Left ventricle myocardium superior (tissue), 1 donor: ENCODE measurements around the gene SMIM20. TPM values are rescaled to one million over a fixed set of nuclear protein-coding genes. Genes with fewer than 3 reads are reported as not detected.
A peak's percentile ranks its signal among the peaks of the same experiment; 100 is the strongest.
"Not testable (repeated sequence)": the region's sequence is repeated elsewhere in the genome, so short reads cannot be mapped to it uniquely, and the experiment has no call there.

Source experiments
- ATAC-seq: fragments of 200-7000 bp; cut with Tn5 transposase; one replicate; pipeline ENCODE4 v1.9.1; 2020; ENCODE audit warnings: mild to moderate bottlenecking, moderate library complexity
- DNase-seq: peaks from one replicate; pipeline ENCODE4 v3.0.0-alpha.2; 2020
- intact Hi-C: fragments of 100-400 bp; cut with micrococcal nuclease; formaldehyde crosslinking; loops from one replicate; pipeline ENCODE4 v1.11.0; 2022
- total RNA-seq: library from RNA; stranded (reverse); fragmentation: NEBNext Ultra II Directional; extraction: Animal tissue kit (Norgen Biotek cat#: 25700); gene quantifications from one replicate; pipeline ENCODE4 v1.2.1, GENCODE V29; 2021
- donor health status: DM: no; HTN: yes; CAD: no; lungs with severe emphysema.

The SMIM20 gene
- total RNA-seq, 1 donor from 2014 or later: 38.2 TPM

DNA sequence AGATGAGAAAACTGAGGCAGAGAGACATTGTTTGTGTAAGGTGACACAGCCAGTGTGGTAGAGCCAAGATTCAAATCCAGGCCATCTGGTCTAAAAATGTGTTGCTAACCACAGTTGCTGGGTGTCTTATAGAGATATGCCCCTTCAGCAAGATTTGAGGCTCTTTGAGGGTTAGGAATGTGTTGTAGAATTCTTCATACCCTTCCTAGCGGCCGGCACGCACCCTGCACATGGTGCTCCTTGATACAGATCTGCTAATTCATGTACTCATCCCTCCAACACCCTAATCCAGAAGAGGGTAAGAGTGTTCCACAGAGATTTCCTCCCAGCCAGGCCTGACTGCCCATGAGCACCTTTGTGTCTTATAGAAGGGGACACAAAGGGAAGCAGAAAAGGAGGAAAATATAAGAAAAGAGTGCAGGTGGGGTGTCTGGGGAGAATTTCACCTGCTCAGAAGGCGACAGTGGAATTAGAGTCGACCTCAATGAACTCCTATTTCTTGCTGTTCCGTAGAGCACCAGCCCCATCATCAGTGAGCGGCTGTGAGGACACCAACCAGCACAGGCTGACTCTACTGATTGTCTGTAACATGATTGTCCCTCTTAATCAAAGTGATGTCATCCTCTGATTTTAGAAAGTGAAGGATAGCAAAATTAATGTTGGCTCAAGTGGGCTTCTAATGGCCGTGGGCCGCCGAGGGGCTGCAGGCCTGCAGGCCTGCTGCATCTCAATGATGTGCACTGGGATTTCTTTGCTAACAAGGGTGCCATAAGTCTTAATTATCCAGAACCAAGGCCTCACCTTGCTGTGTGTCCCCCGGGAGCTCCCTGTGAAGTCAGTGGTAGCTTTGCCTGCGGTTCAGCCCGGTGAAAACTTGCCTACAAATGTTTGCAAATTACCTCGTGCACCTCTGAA lies 24.2 kb upstream of the SMIM20 start:
- no peak for DNase-seq
- intact Hi-C loops: no loop called here
- ATAC-seq: no peak

GRCh38 chr4:25890571-25891485 lies 23.2 kb upstream of the SMIM20 start:
- ATAC-seq (no peak), DNase-seq (no peak)
- intact Hi-C loops: no loop called here

- DNase-seq: peak; percentile 73
- ATAC-seq: peak; percentile 74
- intact Hi-C loops: no loop called here
Measured at GRCh38 chr4:25892796-25893195, 21.2 kb upstream of the SMIM20 start.

DNA sequence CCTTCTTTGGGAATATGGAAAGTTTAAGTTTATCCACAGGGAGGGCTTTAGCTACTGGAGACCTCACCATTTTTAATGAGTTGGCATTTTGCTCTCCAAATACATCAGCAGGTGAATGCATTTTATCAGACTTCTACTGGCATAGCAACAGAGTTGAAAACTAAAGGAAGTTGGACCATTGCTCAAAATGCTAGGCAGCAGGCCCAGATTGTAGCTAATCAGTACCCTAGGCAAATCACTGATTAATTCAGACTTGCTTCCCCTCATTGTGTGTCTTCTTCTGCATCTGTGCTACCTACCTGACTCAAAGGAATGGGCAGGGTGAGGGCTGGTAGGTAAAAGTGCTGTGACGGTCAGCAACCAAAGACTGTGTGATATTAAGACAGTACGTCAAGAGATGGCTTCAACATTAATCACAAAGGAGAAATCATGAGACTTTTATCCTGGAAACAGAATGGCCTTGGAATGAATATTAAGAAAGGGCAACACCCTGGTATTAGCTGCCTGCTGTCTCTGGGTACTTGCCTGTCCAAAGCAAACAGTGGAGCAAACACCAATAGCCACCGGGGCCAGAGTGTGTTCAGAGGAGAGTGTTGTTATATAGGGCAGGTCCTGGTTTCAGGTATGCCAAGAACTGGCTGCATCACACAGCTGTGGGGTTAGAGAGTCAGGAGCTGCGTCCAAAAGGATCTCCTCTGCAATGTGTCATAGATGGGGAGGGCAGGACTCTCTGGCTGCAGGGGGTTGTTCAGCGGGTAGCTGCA lies 17.1 kb upstream of the SMIM20 start:
- intact Hi-C loops: no loop called here
- DNase-seq (no peak), ATAC-seq (no peak)

- no peak for ATAC-seq
- intact Hi-C loops: no loop called here
- no peak for DNase-seq
Measured at GRCh38 chr4:25900310-25900709, 13.7 kb upstream of the SMIM20 start.

DNA sequence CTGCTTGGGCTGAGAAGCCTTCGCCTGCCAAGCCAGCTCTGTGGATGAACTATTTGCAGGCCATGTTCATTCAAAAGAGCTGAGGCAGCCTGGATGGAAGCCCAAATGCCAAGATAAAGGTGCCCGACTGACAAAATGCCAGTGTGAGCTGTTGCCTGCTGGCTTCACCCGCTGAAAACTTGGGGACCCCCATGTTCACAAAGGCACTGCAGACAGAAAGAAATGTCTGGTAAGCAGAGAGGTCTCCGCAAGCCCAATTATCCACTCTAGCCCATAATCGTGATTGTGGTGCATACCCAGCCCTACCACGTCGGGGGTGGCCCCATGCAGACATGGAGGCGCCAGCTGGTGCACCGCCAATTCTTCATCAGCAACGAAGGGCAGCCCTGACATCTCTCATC lies 13.0 kb upstream of the SMIM20 start:
- ATAC-seq (peak; percentile 86), DNase-seq (peak; percentile 41)
- intact Hi-C loops: no loop called here

DNA sequence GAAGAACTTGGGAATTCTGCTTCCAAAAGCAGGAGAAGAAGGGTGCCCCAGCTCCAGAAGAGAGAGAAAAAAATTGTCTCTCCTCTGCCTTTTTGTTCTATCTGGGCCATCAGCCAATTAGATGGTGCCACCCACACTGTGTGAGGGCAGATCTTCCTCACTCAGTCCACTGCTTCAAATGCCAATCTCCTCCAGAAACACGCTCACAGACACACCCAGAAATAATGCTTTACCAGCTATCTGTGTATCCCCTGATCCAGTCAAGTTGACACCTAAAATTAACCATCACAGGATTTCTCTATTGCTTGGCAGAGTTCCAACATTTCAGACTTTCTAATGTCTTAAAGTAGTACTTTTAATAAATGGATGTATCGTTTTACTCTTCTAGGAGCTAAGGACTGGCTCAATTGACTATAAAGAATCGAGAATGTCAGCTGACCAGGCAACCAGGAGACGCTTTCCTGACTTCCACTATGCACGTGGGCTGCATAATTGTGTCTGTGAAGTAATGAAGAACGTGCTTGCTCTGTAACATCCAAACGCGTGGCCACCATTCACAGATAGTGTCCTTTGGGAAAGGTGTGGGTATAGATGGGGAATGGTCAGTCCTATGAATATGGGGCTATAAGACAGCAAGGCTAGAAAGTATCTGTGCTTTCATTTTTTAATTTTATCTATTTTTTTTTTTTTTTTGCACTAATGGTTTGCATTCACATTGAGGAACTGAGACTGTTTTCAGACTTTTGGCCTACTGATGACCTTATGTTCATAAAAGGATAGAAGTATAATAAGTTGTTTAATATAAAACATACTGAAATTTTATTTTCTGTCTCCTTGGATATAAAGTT lies 9.9 kb upstream of the SMIM20 start:
- no peak for ATAC-seq
- intact Hi-C loops: no loop called here
- no peak for DNase-seq

GRCh38 chr4:25904748-25905082 lies 9.3 kb upstream of the SMIM20 start:
- DNase-seq: no peak
- no peak for ATAC-seq
- intact Hi-C loops: no loop called here

DNA sequence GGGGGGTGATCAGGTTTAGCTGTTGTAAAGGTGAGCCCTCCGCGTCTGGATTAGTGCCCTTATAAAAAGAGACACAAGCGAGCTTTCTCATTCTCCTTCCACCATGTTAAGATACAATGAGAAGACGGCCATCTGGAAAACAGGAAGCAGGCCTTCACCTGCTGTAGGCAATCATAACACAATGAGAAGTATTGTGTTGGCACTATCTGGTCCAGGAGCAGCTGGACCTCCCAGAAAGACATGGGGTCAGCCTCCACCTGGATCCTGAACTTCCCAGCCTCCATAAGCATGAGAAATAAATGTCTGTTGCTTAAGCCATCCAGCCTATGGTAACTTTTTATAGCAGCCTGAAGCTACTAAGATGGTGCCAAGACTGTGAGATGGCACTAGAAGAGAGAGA lies 8.6 kb upstream of the SMIM20 start:
- ATAC-seq (no peak), DNase-seq (no peak)
- intact Hi-C loops: no loop called here

- DNase-seq, intact Hi-C loops, ATAC-seq: not testable (repeated sequence)
Measured at GRCh38 chr4:25906113-25906512, 7.9 kb upstream of the SMIM20 start.

DNA sequence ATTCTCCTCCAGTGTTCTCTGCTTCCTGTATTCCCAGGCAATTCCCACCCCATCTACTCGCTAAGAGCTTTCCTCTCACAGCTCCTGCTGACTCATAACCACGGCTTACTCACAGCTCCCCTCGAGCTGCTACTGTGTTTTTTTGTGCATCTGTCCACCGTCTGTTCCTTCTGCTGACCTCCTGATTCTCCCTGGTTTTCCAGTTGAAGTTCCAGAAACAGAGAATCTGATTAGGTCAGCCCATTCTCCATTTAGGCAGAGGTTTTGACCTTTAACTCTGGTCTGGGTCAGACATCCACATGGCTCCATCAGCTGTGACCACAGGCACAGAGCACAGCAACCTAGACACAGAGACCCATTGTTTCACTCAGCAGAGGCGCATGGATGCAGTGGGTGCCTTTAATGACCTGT lies 5.5 kb upstream of the SMIM20 start:
- intact Hi-C loops: no loop called here
- ATAC-seq (peak; percentile 70), DNase-seq (no peak)

DNA sequence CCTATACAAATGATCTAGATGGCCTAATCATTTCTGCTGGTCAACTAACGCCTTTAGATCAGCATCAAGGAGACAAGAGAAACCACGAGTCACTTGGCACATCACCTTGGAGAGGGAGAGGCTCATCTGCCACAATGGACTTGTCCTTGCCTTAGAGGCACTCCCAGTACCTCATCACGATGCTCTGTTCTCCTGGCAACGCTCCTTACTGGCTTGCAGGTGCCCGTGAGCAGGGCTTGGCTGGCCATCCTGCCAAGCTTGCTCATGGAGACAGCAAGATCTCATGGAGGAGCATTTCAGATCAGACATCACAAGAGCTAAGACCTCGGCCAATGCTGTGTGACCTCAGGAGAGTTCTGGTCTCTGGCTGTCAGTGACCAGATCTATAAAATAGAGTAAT lies 2.7 kb upstream of the SMIM20 start:
- intact Hi-C loops: no loop called here
- ATAC-seq: no peak

GRCh38 chr4:25913056-25913850 lies 767 bp upstream of the SMIM20 start:
- DNase-seq: peak; percentile 53
- peak; percentile 24 for ATAC-seq
- intact Hi-C loops: no loop called here

More for the DNA sequence above, 2.7 kb upstream of the SMIM20 start:
- DNase-seq: no peak

DNA sequence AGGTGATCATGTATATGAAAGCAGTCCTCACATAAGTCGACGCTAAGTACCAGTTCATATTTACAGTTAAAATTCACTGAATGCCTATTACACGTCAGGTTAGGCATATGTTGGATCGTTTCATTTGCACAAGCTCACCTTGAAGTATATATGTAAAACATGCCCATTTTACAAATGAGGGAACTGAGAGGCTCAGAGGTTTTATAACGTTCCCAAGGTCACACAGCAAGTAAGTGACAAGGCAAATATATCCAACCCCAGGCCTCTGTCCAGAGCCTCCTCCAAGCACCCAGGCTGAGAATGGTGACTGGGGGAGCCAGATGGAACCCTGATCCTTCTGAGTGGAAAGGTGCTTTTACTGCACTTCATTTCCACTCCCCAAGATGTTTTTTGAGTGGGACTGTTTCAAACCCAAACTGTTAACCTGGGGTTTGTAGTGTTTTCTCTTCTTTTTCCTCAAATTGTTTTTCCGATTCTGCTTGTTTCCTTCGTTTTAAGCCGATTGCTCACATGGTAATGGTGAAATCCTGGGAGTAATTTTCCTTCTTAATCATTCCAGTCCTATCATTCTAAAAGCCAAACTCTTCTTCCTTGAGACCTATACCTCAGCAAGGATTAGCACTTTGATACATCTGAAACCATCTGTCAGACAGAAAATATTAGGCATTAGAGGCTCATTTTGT lies 791 bp downstream of the SMIM20 start:
- intact Hi-C loops: no loop called here
- DNase-seq (no peak), ATAC-seq (no peak)

DNA sequence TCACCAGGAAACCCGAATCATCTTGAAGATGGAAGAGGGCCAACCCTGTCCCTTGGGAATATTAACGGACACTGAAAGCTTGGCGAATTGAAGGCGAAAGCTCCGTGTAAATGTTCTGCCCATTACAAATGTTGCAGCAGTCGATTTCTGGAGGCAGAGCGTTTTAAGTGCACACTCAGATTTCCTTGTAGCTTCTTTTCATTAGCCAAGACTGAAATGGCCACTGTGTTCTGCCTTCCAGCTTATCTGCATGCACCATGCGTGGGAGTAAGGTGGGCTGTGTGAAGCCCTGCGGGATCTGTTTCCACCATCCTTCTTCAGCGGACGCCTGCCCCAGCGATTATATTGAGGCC lies 1.3 kb downstream of the SMIM20 start:
- DNase-seq (no peak), ATAC-seq (no peak)
- intact Hi-C loops: no loop called here

DNA sequence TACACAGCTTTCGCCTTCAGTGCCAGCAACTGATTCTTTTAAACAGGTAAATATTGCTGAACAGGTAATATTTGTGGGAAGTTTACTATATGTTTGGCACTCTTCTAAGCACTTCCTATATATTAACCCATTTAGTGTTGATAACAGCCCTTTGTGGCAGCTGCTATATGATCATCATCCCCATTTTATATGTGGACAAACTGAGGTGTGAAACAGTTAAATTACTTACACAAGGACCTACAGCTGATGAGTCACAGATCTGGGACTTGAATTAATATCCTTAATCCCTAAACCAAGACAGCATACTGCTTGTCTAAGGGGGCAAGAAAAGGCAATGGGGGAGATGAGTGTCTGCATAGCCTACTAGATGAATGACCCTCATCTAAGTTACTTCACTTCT lies 2.9 kb downstream of the SMIM20 start:
- intact Hi-C loops: no loop called here
- ATAC-seq (no peak), DNase-seq (no peak)

DNA sequence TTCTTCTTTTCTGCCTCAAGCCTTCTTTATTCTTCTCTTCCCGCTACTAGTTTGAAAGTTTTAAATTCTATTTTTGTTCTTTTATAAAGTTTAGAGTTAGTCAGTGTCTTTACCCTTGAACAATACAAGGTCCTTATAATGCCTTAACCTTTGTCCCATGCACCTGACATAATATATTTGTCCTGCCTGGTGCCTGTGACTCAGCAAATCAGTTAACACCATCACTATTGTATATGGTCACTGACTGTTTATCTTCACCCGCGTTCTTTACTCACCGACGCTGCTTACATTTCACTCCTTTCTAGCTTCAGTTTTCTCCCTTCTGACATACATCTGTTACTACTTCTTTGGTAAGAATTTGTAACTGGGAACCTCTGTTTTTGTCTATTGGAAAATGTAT lies 5.7 kb downstream of the SMIM20 start:
- intact Hi-C loops: no loop called here
- ATAC-seq (no peak), DNase-seq (no peak)
